Globus pallidus (tissue), 1 donor: ENCODE measurements around the gene GRB7.
"Not testable (repeated sequence)": the region's sequence is repeated elsewhere in the genome, so short reads cannot be mapped to it uniquely, and the experiment has no call there.

Experiments
- DNase-seq: peaks from one replicate; pipeline ENCODE4 v3.0.0-alpha.2; 2015; ENCODE audit warnings: low spot score

GRB7 gene

GRCh38 chr17:39751637-39752036 lies 13.9 kb downstream of the GRB7 start:
- no peak for DNase-seq

DNA sequence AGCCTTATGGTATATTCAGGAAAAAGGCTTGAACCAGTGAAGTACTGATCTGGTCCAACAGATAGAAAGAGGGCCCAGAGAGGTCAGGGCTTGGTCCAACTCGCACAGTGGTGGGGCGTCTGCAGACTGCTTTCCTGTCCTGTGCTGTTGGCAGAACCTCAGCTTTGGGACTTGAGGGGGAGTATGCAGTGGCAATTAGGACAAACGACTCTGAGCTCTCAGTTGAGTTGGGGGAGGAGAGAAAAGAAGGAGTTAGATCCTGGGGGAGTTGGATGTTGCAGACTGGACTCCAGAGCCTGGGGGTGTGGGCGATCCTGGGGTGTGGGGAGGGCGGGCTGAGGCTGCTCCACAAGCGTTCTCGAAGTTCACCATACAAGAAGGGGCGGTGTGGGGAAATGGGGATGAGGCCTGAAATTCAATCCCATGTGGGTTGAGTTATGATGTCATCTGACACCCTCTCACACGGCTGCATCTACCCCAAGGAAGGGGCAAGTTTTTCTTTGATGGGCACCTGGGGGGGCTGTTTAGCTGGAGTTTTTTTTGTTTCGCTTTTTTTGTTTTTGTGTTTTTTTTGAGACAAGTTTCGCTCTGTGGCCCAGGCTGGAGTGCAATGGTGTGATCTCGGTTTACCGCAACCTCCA lies 14.6 kb downstream of the GRB7 start:
- DNase-seq = no peak

DNA sequence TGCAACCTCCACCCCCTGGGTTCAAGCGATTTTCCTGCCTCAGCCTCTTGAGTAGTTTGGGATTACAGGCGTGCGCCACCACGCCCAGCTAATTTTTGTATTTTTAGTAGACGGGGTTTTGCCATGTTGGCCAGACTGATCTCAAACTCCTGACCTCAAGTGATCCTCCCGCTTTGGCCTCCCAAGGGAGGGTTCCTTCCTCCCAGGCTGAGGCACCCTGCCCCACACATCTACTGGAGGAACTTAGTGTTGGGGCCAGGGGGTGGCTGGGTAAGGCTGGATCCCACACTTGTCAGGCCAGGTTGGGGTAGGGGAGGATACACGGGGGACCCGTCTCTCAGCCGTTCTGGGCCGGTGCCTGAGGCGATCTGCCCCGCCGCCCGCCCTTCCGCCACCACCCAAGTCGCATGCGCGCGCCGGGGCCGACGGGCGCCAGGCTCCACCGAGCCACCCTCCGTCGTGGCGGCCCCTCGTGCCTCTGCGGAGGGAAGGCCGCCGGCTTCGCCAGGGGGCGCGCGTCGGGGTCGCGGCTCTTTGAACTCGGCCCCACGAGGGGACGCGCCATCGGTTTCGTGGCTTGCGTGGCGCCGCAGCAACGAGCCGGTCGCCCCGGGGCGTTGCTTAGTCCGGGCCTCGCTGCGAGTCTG lies 15.9 kb downstream of the GRB7 start:
- DNase-seq = no peak

GRCh38 chr17:39754161-39754957 lies 16.6 kb downstream of the GRB7 start:
- peak; percentile 81 for DNase-seq

DNA sequence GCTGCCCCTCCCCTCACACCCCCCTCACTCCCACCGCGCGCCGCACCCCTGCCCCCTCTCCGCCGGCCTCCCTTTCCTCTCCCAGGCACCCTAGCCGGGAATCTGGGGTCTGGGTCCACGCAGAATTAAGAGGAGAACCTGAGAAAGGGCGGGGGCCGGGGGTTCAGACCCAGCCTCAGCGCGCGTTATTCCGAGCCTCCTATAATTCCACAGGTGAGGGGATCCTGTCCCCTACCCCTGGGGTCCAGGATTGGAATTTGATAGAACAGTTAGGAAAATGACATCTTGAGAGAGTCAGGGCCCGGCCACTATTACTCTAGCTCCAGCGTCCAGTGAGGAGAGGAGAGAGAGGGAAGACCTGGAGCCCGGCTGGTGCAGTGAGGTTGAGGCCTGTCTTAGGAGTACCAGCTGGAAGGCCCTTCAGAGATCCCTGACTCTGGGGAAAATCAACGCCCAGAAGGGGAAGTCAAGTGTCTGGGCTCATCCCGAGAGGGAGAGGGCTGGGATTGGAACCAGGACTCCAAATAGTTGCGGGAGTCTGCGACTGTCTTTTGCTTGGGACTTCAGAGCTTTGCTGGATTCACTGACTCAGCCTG lies 17.3 kb downstream of the GRB7 start:
- peak; percentile 3 for DNase-seq

DNA sequence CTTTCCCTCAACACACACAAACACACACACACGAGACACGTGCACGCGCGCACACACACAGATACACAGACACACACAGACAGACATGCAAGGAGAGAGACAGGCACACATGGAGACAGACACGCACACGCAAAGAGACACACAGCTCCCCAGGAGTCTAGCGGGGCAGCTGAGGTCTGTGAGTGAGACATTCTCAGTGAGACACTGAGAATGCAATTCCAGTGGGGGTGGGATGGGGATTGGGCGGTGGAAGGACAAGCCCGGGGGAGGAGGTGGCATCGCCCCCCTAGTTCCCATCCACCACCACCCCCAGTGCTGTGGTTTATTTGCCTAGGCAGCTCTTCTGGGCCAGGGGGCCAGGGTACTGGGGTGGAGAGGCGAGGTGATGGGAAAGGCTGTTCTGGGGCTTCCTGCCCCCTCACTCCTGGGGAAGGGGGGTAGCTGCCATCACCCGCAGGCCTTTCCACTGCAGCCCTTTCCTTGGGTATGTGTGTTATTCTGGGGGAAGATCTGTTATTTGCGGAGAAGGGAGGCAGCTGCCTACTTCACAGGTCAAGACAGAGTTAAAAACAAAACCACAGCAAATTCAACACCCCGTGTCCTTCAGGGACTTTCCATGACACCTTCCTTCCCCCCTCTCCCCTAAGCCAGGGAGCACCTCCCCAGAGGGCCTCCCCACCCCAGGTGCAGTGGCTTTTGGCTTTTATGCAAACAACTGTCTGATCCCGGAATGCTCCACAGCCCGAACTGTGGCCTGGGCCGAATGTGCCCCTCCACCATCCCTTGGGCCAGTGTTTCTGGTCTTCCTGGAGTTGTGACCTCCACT lies 18.0 kb downstream of the GRB7 start:
- DNase-seq = no peak

- no peak for DNase-seq
These were observed 18.8 kb downstream of the GRB7 start for GRCh38 chr17:39756380-39757079.

- no peak for DNase-seq
These were observed 19.5 kb downstream of the GRB7 start for GRCh38 chr17:39757176-39757662.

DNA sequence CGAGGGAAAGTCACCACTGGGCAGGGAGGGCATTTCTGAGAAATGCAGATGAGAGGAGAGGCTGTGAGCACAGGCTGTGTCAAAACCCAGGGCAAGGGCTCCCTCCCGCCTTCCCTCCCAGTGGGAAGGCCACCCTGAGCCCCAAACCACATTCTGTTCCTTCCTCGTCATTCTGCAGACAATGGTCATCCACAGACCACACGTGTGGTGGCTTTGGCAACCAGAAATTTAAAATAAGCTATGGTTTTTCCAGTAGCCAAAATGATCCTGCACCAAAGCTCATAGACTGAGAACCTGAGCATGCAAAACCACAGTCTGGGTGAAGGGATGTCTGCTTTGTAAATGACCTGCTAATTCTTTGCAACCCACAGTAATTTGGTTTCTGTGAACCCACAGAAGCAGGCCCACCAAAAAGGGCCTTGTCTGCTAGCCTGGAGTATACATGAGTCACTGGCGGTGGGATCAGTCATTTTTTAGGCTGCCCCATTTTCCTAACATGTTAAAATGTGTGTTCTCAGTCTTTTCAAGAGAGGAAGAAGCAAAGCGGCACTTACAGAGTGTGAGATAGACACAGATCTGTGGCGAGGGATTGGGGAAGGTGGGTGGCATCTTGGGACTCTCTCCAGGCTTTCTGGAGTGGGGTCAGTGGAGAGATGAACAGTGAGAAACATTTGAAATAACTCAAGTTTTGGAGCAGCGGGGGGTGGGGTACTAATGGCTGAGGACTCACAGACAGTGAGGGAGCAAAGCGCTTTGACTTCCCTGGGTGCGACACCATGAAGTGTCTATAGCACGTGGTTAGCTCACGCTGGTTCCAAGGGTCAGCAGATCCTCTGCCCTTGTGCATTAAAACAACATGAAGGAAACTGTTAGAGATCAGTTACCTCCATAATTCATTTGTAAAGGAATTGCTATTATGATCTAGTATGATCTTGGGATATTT lies 20.5 kb downstream of the GRB7 start:
- DNase-seq = no peak

- no peak for DNase-seq
These were observed 21.5 kb downstream of the GRB7 start for GRCh38 chr17:39759204-39759603.

DNA sequence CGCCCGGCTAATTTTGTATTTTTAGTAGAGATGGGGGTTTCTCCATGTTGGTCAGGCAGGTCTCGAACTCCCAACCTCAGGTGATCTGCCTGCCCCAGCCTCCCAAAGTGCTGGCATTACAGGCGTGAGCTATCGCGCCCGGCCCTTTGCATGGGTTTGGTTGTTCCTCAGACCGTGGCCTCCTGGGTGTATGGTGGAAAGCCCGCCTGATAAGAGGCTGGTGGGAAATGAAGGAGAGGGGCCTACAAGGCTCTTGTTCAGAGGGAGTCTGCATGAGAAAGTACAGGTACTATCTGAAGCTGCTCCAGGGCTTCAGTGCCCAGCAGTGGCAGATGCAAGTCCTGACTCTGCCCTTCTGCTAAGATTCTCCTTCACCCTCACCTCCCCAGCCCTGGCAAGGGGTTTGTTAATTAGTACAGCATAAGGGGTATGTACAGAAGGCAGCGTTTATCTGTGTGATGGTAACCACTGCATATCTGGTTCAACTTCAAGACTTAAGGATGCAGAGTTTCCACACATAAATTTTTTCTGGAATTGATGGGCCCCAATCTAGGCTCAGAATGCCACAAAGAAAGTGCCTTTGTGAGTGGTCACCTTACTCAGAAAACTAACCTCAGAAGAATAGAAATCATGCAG lies 24.2 kb downstream of the GRB7 start:
- DNase-seq = no peak

DNA sequence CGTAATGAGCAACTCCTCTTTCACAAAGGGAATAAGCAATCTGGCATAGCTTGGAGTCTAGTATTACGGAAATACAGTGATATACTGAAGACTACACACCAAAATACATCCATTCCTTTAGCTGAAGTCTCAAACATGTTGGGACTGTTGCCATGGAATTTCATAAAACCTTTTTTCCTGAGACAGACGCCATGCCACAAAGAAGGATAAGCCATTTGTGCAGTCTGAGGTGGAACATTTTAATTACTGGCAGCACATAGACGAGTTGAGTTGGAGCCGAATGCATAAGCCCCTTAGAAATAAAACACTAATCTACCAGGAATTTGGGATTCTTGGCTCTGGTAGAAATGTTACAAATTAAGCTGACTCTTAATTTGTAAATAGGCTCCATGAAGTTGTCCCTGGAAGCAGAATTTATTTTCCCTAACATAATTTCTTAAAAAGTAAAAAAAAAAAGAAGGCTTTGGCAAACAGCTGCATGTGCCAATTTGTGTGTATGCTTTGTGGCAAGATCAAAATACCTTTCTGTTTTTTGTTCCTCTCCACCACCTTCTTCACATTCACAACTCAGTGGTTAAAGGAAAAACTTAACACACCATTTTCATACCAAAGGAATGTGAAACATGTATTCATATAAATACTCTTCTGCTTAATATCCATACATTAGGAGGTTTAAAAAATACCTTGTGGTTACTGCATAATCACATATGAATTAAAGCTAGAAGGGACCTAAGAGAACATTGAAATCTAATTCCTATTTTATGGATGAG lies 25.5 kb downstream of the GRB7 start:
- DNase-seq = no peak

DNA sequence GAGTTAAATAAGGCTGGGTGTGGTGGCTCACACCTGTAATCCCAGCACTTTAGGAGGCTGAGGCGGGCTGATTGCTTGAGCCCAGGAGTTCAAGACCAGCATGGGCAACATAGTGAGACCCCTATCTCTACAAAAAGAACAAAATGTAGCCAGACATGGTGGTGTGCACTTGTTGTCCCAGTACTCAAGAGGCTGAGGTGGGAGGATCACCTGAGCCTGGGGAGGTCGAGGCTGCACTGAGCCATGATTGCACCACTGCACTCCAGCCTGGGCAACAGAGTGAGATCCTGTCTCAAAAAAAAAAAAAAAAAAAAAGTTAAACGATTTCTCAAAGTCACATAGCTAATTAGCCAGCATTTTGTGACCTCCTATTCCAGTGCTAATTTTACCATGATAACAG lies 26.4 kb downstream of the GRB7 start:
- DNase-seq = not testable (repeated sequence)

GRCh38 chr17:39765175-39765574 lies 27.4 kb downstream of the GRB7 start:
- DNase-seq = no peak

- no peak for DNase-seq
These were observed 28.0 kb downstream of the GRB7 start for GRCh38 chr17:39765766-39766165.

GRCh38 chr17:39767147-39767546 lies 29.4 kb downstream of the GRB7 start:
- DNase-seq = no peak

DNA sequence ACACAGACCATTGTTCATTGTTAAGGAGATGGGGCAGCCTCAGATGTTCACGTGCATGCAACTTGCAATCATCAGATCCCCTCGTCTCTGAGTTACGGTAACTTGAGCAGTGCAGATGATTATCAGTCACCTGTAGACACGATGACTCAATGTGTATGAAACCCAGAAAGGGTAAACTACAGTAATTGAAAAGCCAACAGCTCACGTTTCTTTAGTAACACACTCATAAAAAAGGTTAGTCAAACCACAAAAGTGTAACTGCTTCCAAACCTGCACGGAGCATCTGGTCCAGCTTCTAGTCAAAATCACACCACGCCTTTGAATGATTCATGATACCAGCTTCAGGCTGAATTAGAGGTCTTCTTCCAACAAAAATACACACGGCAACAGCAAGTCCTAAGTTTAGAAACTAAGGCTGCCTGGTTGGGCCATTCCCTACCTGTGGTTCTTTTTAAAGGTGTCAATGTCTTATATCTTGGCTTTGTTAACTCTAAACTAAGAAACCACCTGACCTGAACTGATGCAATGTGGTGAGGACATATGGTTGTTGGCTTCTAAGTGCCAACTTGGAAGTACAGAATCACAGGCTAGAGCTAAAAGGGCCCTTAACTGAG lies 32.3 kb downstream of the GRB7 start:
- no peak for DNase-seq

DNA sequence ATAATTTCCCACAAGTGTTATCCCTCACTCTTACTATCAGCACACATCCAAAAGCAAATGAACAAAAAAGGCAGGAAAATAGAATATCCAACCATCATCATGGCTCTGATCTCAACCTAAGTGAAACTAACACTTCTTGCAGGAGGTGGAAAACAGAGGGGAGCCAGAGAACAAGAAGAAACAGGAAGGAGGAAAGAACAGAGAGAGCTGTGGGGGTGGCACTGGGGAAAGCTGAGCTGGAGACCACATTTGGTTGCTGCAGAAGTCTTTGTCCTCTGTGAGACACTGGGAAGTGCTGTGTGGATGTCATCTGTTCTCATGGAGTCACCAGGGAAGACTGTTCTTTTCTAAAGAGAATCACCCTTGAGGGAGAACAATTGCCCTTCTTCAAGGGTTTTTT lies 34.7 kb downstream of the GRB7 start:
- DNase-seq = no peak
